ENCODE measurements around the gene BNIP5. TPM values are rescaled to one million over a fixed set of nuclear protein-coding genes. Genes with fewer than 3 reads are reported as not detected.

The BNIP5 gene
- total and polyA plus RNA-seq, 2 of the 13 experiments (the other 11 are each of a cell fraction or from before 2014, with no cell fraction given): not detected

- CTCF ChIA-PET (ENCODE audit: low intra/inter-chr PET ratio, low total read pairs): no interaction called here
- DNase-seq (ENCODE audit: low spot score): no peak
- intact Hi-C loops (cut with micrococcal nuclease; ENCODE audit: unreplicated experiment): no loop called here
- TF ChIP-seq ZNF484 (CRISPR knock-in tag; IDR thresholded peaks at IDR 0.05; ENCODE audit: borderline replicate concordance, low read depth): no peak
- TF ChIP-seq TFDP1 (CRISPR knock-in tag; IDR thresholded peaks at IDR 0.05; ENCODE audit: borderline replicate concordance): no peak
- TF ChIP-seq ZNF407 (CRISPR knock-in tag; IDR thresholded peaks at IDR 0.05; ENCODE audit: not compliant biosample characterization): no peak
- no peak for TF ChIP-seq MIER3 (CRISPR knock-in tag; IDR thresholded peaks at IDR 0.05; ENCODE audit: borderline replicate concordance)
- no peak for TF ChIP-seq PTBP1 (IDR thresholded peaks at IDR 0.05; ENCODE audit: low read depth, low read length, poor library complexity, severe bottlenecking)
- H4K20me1 ChIP-seq (ENCODE audit: insufficient read depth, low read length): no peaks in the 10 kb centered on the region
- 36% methylated on average over 13 of the region's 13 CpGs for WGBS (ENCODE audit: low lambda C conversion rate)
- no peak for FAIRE-seq
- peaks cover 3 to 46% of the 10 kb centered on the region in 2 experiments; a peak in 4 of 5 replicates for H3K27me3 ChIP-seq (ENCODE audit: control insufficient read depth in 1 of 2, insufficient read depth in 2 of 2, low read length in 2 of 2)
- H3K27ac ChIP-seq (ENCODE audit: extremely low read length, insufficient read depth, low read length): no peak overlapping the region
- no peak overlapping the region for H2AFZ ChIP-seq (ENCODE audit: low read length)
- H3K4me2 ChIP-seq (ENCODE audit: low read depth, low read length): no peak overlapping the region
- no peak for ATAC-seq
- no peaks in the 10 kb centered on the region for H3K4me1 ChIP-seq (ENCODE audit: insufficient read depth, low read length)
- H3K9ac ChIP-seq (ENCODE audit: insufficient read depth, low read depth, low read length): no peak overlapping the region
- no peak overlapping the region for H3K4me3 ChIP-seq (replicated peaks in 1 of 3; ENCODE audit: insufficient read depth in 1 of 3, low read depth in 2 of 3, low read length in 3 of 3)
- no peaks in the 10 kb centered on the region for H3K36me3 ChIP-seq (replicated peaks in 1 of 2; ENCODE audit: control insufficient read depth in 1 of 2, insufficient read depth in 2 of 2, low read length in 2 of 2)
- 0 out of 2 replicates have a peak, but pooled peaks cover 4% of the 10 kb centered on the region for H3K9me3 ChIP-seq (ENCODE audit: low read length)
- in situ Hi-C loops (cut with HindIII; ENCODE audit: extremely low pct_ligation_motif_present, low pct_unique_long_range_greater_than_20kb): no loop called here
- H3K79me2 ChIP-seq (ENCODE audit: insufficient read depth, low read length): no peaks in the 10 kb centered on the region
- no TSS peak for BruUV-seq (replicated peaks)
- POLR2A ChIA-PET: no interaction called here
Measured at GRCh38 chr6:36266913-36267644, 69.6 kb downstream of the BNIP5 start.

All from HepG2 (cell line).